DMS79 (cell line): Measurements from ENCODE around the gene TBX6.
"Not testable (repeated sequence)": the region's sequence is repeated elsewhere in the genome, so short reads cannot be mapped to it uniquely, and the experiment has no call there.

Experiments
- DNase-seq: peaks from one replicate; lab custom pipeline; 2025; lab: John Stamatoyannopoulos, UW

TBX6 gene

DNA sequence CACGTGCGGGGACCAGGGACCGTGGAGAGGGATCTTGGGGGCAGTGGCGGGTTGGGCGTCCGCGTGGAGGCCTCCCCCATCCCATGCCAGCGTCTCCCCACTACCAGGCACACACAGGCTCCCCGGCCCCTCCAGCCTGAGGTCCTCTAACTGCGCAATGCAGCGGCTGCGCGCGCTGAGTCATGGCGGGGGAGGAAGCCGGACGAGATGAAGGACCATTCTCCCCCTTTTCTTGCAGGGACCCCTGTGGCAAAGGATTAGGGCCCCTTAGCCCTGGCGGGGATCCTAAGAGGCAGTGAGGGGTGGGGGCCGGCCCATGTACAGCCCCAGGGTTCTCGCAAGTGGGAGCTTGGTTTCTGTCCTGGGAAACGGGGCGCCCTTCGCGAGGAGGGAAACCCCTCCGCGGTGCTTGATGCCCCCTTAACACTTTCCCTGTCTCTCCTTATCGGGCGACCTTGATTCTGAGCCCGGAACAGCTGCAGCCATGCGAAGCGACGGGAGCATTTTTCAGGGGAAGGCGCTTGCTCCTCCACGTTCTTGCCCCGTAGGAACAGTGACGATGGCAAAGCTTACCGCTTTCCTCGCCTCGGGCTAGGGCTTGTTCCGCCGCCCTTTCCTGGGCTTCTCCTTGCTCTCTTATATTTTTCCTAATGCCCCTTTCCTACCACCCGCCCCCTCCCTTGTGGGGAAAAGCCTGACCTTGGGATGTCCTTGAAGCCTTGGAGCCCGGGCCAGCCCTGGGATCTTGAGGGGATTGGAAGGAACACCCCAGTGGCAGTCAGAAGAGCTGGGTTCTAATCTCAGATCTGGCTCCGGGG lies 25.6 kb downstream of the TBX6 start:
- peak; percentile 4 for DNase-seq

GRCh38 chr16:30065102-30065942 lies 26.4 kb downstream of the TBX6 start, which contains the start of gene ALDOA:
ALDOA (plus strand) TSS chr16:30065760; CDS start chr16:30066898, 1,138 bp downstream.
- DNase-seq: peak; percentile 85

DNA sequence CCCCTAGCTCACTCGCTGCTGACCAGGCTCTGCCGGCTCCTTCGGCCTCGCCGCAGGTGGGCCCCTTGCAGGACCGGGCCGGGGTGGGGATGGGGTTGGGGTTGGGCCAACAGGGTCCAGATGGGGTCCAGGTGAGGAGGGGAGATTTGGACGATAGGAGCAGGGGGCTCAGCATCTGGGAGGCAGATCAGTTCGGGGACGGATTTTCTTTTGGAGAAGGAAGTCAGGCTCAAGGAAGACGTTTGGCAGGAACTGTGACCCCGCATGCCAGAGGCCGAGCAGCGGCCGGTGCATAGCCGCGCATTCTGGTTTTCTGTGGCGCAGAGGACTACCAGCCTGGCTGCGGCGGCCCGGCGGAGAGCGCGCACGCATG lies 27.0 kb downstream of the TBX6 start:
- DNase-seq: no peak

GRCh38 chr16:30063893-30064728 lies 27.6 kb downstream of the TBX6 start:
- DNase-seq: peak; percentile 62

- DNase-seq: no peak
These were observed 28.3 kb downstream of the TBX6 start for GRCh38 chr16:30063278-30063892.

- peak; percentile 70 for DNase-seq
These were observed 30.7 kb downstream of the TBX6 start for GRCh38 chr16:30060836-30061554.

GRCh38 chr16:30060346-30060745 lies 31.4 kb downstream of the TBX6 start:
- DNase-seq: peak; percentile 96

DNA sequence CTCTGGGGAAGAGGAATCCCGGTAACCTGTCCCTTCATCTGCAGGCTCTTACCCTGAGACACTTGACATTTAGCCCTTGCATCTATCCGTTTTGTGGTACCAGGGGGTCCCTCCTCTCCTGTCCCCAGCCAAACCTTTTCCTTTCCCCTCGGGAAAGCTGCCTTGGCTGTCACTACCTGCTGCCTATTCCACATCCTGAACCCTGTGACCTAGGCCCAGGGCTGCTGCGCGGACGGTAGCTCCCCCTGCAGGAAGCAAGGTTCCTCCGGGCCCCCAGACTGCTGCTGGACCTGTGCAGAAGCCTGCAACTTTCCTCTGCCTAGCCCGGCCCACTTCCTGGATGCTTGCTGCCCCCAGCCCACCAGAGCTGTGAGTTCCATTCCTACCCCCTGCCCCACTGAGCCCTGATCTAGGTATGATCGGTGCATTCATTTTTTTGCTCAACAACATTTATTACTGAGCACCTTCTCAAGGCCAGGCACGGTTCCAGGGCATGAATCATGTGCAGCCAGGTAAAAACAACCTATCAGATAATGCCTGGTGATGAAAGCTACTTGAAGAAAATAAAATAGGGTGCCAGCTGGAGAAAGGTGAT lies 36.7 kb downstream of the TBX6 start:
- peak; percentile 64 for DNase-seq

- DNase-seq: no peak
These were observed 37.3 kb downstream of the TBX6 start for GRCh38 chr16:30054451-30054850.

DNA sequence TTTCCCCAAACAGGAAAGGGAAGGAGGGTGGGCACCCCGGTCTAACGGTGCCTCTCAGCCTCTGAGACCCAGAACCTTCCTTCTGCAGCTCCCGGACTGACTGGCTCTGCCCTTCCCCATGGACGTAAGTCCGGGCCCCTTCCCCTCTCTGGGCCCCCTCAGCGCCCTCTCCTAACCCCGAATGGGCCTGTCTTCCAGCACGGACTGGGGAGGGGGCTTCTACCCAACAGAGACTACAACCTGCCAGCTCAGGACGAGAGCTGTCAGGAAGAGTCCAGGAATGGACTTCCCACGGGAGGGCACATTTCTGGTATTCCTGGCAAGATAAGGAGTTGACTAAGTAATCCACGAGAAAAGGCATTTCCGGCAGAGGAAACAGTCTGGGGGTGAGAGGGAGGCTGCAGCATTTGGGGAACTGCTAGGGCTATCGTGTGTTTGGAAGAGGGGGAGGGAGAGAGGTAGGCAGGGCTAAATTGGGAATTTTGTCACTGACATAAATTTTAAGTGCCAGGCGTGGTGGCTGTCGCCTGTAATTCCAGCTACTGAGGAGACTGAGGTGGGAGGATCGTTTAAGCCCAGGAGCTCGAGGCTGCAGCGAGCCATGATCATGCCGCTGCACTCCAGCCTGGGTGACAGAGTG lies 38.2 kb downstream of the TBX6 start:
- DNase-seq: no peak

DNA sequence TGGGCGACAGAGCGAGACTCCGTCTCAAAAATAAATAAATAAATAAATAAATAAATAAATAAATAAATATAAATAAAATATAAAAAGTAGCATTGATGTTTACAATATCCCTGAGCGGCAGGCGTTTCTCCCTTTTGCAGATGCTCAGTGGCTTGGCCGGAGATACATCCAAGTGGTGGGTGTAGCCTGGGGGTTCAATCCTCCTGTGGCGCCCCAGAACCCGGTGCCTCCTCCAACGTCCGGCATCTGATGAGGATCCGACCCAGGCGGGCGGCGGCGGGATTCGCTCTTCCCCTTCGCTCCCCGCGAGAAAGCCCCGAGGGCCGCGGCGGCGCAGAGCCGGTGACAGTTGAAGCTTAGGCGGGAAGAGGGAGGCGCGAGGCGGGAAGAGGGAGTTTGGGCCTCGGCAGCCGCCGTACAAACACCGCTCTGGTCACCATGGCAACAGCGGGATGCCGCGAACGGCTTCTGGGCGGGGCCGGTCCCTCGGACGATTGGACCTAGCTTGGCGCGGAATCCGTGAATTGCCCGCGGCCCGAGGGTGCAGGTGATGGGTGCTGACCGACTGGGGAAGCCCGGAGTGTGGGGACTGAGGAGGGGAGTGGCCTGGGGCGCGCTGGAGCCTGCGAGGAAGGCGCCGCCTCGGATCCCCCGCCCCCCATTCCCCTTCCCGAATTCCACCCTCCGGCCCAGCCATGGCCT lies 38.9 kb downstream of the TBX6 start:
- peak; percentile 87 for DNase-seq

DNA sequence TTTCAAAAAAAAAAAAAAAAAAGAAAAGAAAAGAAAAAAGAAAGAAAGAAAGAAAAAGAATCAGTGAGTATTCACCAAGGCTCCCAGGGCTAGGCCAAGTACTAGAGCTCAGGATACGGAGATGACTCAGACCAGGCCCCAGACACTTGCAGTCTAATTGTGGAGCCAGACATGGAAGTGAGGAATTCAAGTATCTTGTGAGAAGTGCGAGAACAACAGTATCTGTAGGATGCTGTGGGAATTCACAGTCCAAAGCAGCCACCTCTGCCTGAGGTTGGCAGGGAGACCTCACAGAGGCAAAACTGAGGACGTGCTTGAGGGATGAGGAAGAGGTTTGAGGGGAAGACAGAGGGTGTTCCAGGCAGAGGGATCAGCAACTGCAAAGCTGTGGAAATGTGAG lies 40.2 kb downstream of the TBX6 start:
- DNase-seq: no peak

- no peak for DNase-seq
These were observed 41.9 kb downstream of the TBX6 start for GRCh38 chr16:30049871-30050270.

DNA sequence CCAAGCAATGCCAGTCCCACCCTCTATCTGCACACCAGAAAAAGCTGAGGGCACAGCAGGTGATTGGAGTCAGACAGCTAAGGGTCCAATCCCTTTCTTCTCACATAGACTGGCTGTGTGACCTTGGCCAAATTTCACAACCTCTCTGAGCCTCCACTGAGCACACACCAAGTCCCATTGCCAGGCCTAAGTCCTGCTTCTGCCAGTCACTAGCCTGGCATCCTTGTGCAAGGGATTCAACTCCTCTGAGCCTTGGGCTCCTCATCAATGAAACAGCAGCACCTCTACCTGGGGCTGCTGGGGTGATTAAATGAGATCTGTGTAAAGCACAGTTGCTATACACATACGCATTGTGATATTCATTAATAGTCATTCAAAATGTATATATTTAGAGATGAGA lies 45.1 kb downstream of the TBX6 start:
- no peak for DNase-seq

GRCh38 chr16:30046178-30046577 lies 45.5 kb downstream of the TBX6 start:
- DNase-seq: no peak

- no peak for DNase-seq
These were observed 49.9 kb downstream of the TBX6 start for GRCh38 chr16:30041841-30042240.

GRCh38 chr16:30040690-30041089 lies 51.0 kb downstream of the TBX6 start:
- DNase-seq: not testable (repeated sequence)

DNA sequence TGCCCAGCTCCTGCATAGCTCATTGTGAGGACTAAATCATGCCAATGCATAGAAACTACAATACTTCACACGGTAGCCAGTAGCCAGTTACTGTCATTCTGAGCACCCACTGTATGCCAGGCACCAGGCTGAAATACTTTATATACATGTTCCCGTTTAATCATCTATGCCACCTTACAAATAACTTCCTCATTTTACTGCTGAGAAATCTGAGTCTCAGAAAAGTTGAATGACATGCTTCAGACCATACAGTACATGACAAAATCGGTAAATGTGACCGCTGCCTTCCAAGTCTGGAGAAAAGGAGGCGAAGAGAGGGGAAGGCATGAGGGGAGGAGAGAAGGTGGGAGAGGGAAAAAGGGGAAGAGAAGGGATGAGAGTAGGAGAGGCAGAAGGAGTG lies 51.5 kb downstream of the TBX6 start:
- no peak for DNase-seq
